Adrenal gland (tissue), 12 donors: ENCODE measurements around the gene DLG2. TPM values are rescaled to one million over a fixed set of nuclear protein-coding genes. Genes with fewer than 3 reads are reported as not detected.

Experiments used
- DNase-seq, 7 donors: peaks; one replicate each; pipeline ENCODE4 v3.0.0-alpha.2; 2019 to 2020
- H3K27ac ChIP-seq, 5 donors: fragments of 200-600 bp; sonication (generic) in 4 of 5; 1 replicate in 3 of 5; 2 replicates in 2 of 5; pipeline versions ENCODE4 v1.5.1 to v1.8.0; 2016 to 2020; ENCODE audit warnings: mild to moderate bottlenecking in 1 of 5
- H3K27me3 ChIP-seq: fragments of 200-600 bp; 2 replicates; pipeline ENCODE4 v1.8.0; 2021
- H3K36me3 ChIP-seq, 2 donors: fragments of 200-600 bp; replicated peaks in 1 of 2; 1 replicate in 1 of 2; 2 replicates in 1 of 2; pipeline versions ENCODE4 v1.5.1 to v1.8.0; 2018 to 2022
- H3K4me1 ChIP-seq, 2 donors: fragments of 200-600 bp; replicated peaks in 1 of 2; 1 replicate in 1 of 2; 2 replicates in 1 of 2; pipeline versions ENCODE4 v1.5.1 to v1.8.0; 2018 to 2021
- H3K4me3 ChIP-seq, 4 donors: fragments of 200-600 bp; sonication (generic) in 3 of 4; one replicate each; pipeline ENCODE4 v1.5.1; 2016 to 2018
- H3K9me3 ChIP-seq, 3 donors: fragments of 200-600 bp; sonication (generic) in 1 of 3; replicated peaks in 1 of 3; 1 replicate in 2 of 3; 2 replicates in 1 of 3; pipeline versions ENCODE4 v1.5.1 to v1.8.0; 2016 to 2021
- CTCF ChIP-seq, 6 experiments: fragments of 450-650 bp in 4 of 6; fragments of 200-600 bp in 2 of 6; sonication (generic) in 1 of 6; IDR thresholded peaks; 1 replicate in 5 of 6; 2 replicates in 1 of 6; pipeline versions ENCODE4 v1.5.1 to v1.8.0; 2016 to 2021; ENCODE audit warnings: antibody characterized with exemption in 6 of 6, mild to moderate bottlenecking in 2 of 6, moderate library complexity in 1 of 6
- POLR2A ChIP-seq, 2 donors: fragments of 450-650 bp; IDR thresholded peaks; one replicate each; pipeline ENCODE4 v1.6.1; 2017; ENCODE audit warnings: antibody characterized with exemption in 2 of 2, mild to moderate bottlenecking in 2 of 2, moderate library complexity in 1 of 2
- WGBS, 4 donors: extraction: QIAGEN DNeasy Blood & Tissue Kit in 2 of 4; methylation state at CpG; one replicate each; pipeline versions ENCODE4 v1.1.5 to v1.1.7; 2013 to 2017; 5-methylcytosine and 5-hydroxymethylcytosine counted together
- intact Hi-C, 2 donors: fragments of 100-400 bp; cut with DNase I; formaldehyde crosslinking; loops; one replicate each; pipeline versions ENCODE4 v1.14.1 to v1.15.0; 2022 to 2023
- polyA plus RNA-seq, 3 donors: library from polyadenylated mRNA; stranded (reverse); fragments of 200-250 nt in 2 of 3; fragments of 350-450 nt in 1 of 3; fragmentation: Illumina TruSeq in 1 of 3; extraction: RNeasy Lipid Tissue Mini Kit (QIAGEN cat#74804) in 1 of 3; gene quantifications; one replicate each; pipeline ENCODE4 v1.2.3, GENCODE V29; 2013 to 2014
- total RNA-seq, 9 donors: library from RNA; depleted of rRNA in 4 of 9; stranded (reverse); fragments of >200 nt in 4 of 9; fragments of 120-200 nt in 1 of 9; fragmentation: NEBNext Ultra II Directional in 1 of 9; extraction: Animal tissue kit (Norgen Biotek cat#: 25700) in 1 of 9; gene quantifications; one replicate each; pipeline versions ENCODE4 v1.1.0 to v1.2.4, GENCODE V29; 2013 to 2023
- donor health status: healthy with polysubstance abuse.
- donor health status: Bipolar disorder and iron deficiency.
- donor health status: DM: yes; HTN: yes; CAD: no.
- donor health status: DM: no; HTN: no; CAD: no.
- donor health status: DM: no; HTN: no; CAD: no.
- donor health status: DM: yes; HTN: yes; CAD: no.

The DLG2 gene
- total and polyA plus RNA-seq, 12 donors = 8.3 to 101 (median 37.5) TPM

GRCh38 chr11:83611031-83611430 lies 2016.1 kb downstream of the DLG2 start:
- TF ChIP-seq POLR2A (IDR thresholded peaks at IDR 0.05) = no peak
- no peak for TF ChIP-seq CTCF (IDR thresholded peaks at IDR 0.05)
- Histone ChIP-seq H3K9me3 (no peaks in the 10 kb centered on the region), H3K36me3 (no peaks in the 10 kb centered on the region), H3K4me1 (peaks cover 0 to 8% of the 10 kb centered on the region in 2 donors), H3K4me3 (no peak overlapping the region), H3K27me3 (no peaks in the 10 kb centered on the region), H3K27ac (no peak overlapping the region)
- DNase-seq = no peak
- intact Hi-C loops = no loop called here
- 60 to 72% (median 68%) methylated on average over 2 of the region's 2 CpGs for WGBS, 4 donors

- intact Hi-C loops = no loop called here
- 63 to 82% (median 76%) methylated on average over 2 of the region's 2 CpGs for WGBS, 4 donors
- no peak for DNase-seq
These were observed 2018.0 kb downstream of the DLG2 start for GRCh38 chr11:83609191-83609590.

GRCh38 chr11:83608571-83608970 lies 2018.6 kb downstream of the DLG2 start:
- Histone ChIP-seq H3K27me3 (no peaks in the 10 kb centered on the region), H3K4me1 (peaks cover 0 to 8% of the 10 kb centered on the region in 2 donors), H3K27ac (no peak overlapping the region), H3K36me3 (no peaks in the 10 kb centered on the region), H3K9me3 (no peaks in the 10 kb centered on the region), H3K4me3 (no peak overlapping the region)
- 90 to 96% (median 95%) methylated on average over 1 of the region's 1 CpG for WGBS, 4 donors
- intact Hi-C loops = no loop called here
- TF ChIP-seq POLR2A (IDR thresholded peaks at IDR 0.05) (no peak), CTCF (IDR thresholded peaks at IDR 0.05) (no peak)
- no peak for DNase-seq

More at GRCh38 chr11:83609191-83609590, 2018.0 kb downstream of the DLG2 start:
- H3K4me3 ChIP-seq = no peak overlapping the region
- TF ChIP-seq POLR2A (IDR thresholded peaks at IDR 0.05) (no peak), CTCF (IDR thresholded peaks at IDR 0.05) (no peak)
- H3K36me3 ChIP-seq = no peaks in the 10 kb centered on the region
- H3K9me3 ChIP-seq = no peaks in the 10 kb centered on the region
- H3K27ac ChIP-seq = no peak overlapping the region
- H3K27me3 ChIP-seq = no peaks in the 10 kb centered on the region
- peaks cover 0 to 8% of the 10 kb centered on the region in 2 donors for H3K4me1 ChIP-seq

- DNase-seq = no peak
- intact Hi-C loops = no loop called here
- 74 to 85% (median 78%) methylated on average over 5 of the region's 5 CpGs for WGBS, 4 donors
These were observed 2025.1 kb downstream of the DLG2 start for GRCh38 chr11:83601914-83602527.

More at GRCh38 chr11:83601914-83602527, 2025.1 kb downstream of the DLG2 start:
- H3K9me3 ChIP-seq = no peaks in the 10 kb centered on the region
- no peaks in the 10 kb centered on the region for H3K4me1 ChIP-seq
- H3K27me3 ChIP-seq = no peaks in the 10 kb centered on the region
- H3K4me3 ChIP-seq = no peak overlapping the region
- H3K27ac ChIP-seq = no peak overlapping the region
- no peaks in the 10 kb centered on the region for H3K36me3 ChIP-seq
- TF ChIP-seq POLR2A (IDR thresholded peaks at IDR 0.05) = no peak
- no peak for TF ChIP-seq CTCF (IDR thresholded peaks at IDR 0.05)
